ENCODE data around the gene EML6.
"Not testable (repeated sequence)": the region's sequence is repeated elsewhere in the genome, so short reads cannot be mapped to it uniquely, and the experiment has no call there.

EML6 gene

DNA sequence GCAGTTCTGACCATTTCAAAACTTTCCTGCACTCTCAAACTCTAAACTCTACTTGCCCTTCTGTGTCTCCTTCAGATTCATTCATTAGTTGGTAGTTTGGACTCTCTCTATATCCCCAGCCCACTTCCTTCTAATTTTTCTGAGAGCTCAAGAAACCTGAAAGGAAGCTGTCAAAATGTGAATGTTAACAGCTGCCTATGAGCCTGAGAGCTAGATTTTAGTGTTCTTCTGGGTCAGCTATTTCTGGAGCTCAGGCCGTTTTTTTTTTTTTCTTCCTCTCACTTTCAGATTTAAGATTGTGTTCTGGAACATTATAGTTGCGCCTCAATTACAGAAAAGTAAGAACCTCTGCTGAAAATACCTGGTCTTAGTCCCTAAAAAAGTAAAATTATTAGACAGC, 253.7 kb downstream of the EML6 start:
- DNase-seq (no peak), ATAC-seq (replicated peaks) (peak in 1 of 2 donors; percentile 33)
- Mint-ChIP-seq H3K27me3 (no peaks in the 10 kb centered on the region), H3K27ac (no peak overlapping the region), H3K4me1 (peaks cover 17 to 30% of the 10 kb centered on the region in 2 donors), H3K36me3 (peaks cover 18 to 40% of the 10 kb centered on the region in 2 donors), H3K9me3 (no peaks in the 10 kb centered on the region), H3K4me3 (no peak overlapping the region)

GRCh38 chr2:54979321-54980044, 256.0 kb downstream of the EML6 start:
- Mint-ChIP-seq H3K36me3 (peaks cover 19 to 41% of the 10 kb centered on the region in 2 donors), H3K27me3 (no peaks in the 10 kb centered on the region), H3K9me3 (no peaks in the 10 kb centered on the region), H3K4me1 (peaks cover 22 to 30% of the 10 kb centered on the region in 2 donors), H3K27ac (no peak overlapping the region), H3K4me3 (no peak overlapping the region)
- DNase-seq: no peak
- ATAC-seq (replicated peaks): no peak

GRCh38 chr2:54981385-54981784, 257.9 kb downstream of the EML6 start:
- no peak for DNase-seq
- no peak overlapping the region for H3K4me3 Mint-ChIP-seq
- H3K4me1 Mint-ChIP-seq: peaks cover 20 to 25% of the 10 kb centered on the region in 2 donors
- H3K36me3 Mint-ChIP-seq: peaks cover 24 to 40% of the 10 kb centered on the region in 2 donors
- no peak overlapping the region for H3K27ac Mint-ChIP-seq
- no peak for ATAC-seq (replicated peaks)
- H3K9me3 Mint-ChIP-seq: no peaks in the 10 kb centered on the region
- H3K27me3 Mint-ChIP-seq: no peaks in the 10 kb centered on the region

- H3K4me1 Mint-ChIP-seq: peaks cover 11 to 16% of the 10 kb centered on the region in 2 donors
- no peaks in the 10 kb centered on the region for H3K27me3 Mint-ChIP-seq
- DNase-seq (no peak), ATAC-seq (replicated peaks) (no peak)
- no peaks in the 10 kb centered on the region for H3K9me3 Mint-ChIP-seq
- peaks cover 24 to 33% of the 10 kb centered on the region in 2 donors for H3K36me3 Mint-ChIP-seq
- H3K27ac Mint-ChIP-seq: no peak overlapping the region
- no peak overlapping the region for H3K4me3 Mint-ChIP-seq
These were observed 260.1 kb downstream of the EML6 start for GRCh38 chr2:54983345-54984220.

DNA sequence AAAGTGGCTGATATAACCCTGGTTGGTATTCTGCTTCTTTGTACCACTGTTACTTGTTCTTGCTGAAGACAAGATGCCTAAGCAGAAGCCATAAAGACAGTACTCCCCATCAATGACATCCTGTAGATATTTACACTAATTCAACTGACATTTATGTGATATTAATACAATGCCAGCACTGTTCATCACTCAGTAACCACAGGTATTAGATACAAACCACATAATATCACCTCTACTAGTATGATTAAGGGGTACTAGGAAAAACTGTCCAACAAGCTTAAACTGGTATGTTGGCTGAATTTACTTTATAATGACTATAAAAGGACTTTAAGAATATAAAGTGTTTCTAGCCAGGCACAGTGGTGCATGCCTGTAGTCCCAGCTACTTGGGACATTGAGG, 261.0 kb downstream of the EML6 start:
- DNase-seq: no peak
- no peak overlapping the region for H3K4me3 Mint-ChIP-seq
- no peak for ATAC-seq (replicated peaks)
- H3K9me3 Mint-ChIP-seq: no peaks in the 10 kb centered on the region
- no peak overlapping the region for H3K27ac Mint-ChIP-seq
- H3K36me3 Mint-ChIP-seq: peaks cover 24 to 28% of the 10 kb centered on the region in 2 donors
- H3K27me3 Mint-ChIP-seq: no peaks in the 10 kb centered on the region
- H3K4me1 Mint-ChIP-seq: peaks cover 9 to 21% of the 10 kb centered on the region in 2 donors

GRCh38 chr2:54986264-54986663, 262.8 kb downstream of the EML6 start:
- H3K9me3 Mint-ChIP-seq: no peaks in the 10 kb centered on the region
- H3K27me3 Mint-ChIP-seq: no peaks in the 10 kb centered on the region
- no peak for ATAC-seq (replicated peaks)
- H3K4me1 Mint-ChIP-seq: peaks cover 5 to 16% of the 10 kb centered on the region in 2 donors
- no peak overlapping the region for H3K27ac Mint-ChIP-seq
- no peak for DNase-seq
- no peak overlapping the region for H3K4me3 Mint-ChIP-seq
- peaks cover 20 to 23% of the 10 kb centered on the region in 2 donors for H3K36me3 Mint-ChIP-seq

GRCh38 chr2:54988612-54989011, 265.1 kb downstream of the EML6 start:
- DNase-seq: no peak
- Mint-ChIP-seq H3K27me3 (no peaks in the 10 kb centered on the region), H3K9me3 (no peaks in the 10 kb centered on the region), H3K4me1 (peaks cover 9 to 28% of the 10 kb centered on the region in 2 donors), H3K4me3 (no peak overlapping the region), H3K36me3 (peaks cover 17 to 18% of the 10 kb centered on the region in 2 donors), H3K27ac (no peak overlapping the region)
- no peak for ATAC-seq (replicated peaks)

- not testable (repeated sequence) for H3K27me3 Mint-ChIP-seq
These were observed 267.2 kb downstream of the EML6 start for GRCh38 chr2:54990694-54991093.

DNA sequence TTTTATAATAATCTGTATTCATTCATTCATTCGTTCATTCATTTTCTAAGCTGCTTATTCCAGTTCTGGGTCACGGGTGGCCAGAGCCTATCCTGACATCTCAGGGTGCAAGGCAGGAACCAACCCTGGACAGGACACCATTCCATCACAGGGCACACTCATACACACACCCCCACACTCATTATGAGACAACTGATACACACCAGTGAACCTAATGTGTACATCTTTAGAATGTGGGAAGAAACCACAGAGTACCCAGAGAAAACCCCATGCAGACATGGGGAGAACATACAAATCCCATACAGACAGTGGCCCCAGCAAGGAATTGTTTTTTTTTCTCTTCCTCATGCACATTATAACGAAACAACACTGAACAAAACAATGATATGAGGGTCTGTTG, 272.1 kb downstream of the EML6 start:
- no peaks in the 10 kb centered on the region for H3K27me3 Mint-ChIP-seq
- ATAC-seq (replicated peaks): peak; percentile 63 to 88
- no peak for DNase-seq
- no peak overlapping the region for H3K4me3 Mint-ChIP-seq
- peaks cover 3 to 4% of the 10 kb centered on the region in 2 donors for H3K36me3 Mint-ChIP-seq
- H3K9me3 Mint-ChIP-seq: no peaks in the 10 kb centered on the region
- H3K4me1 Mint-ChIP-seq: peaks cover 29 to 75% of the 10 kb centered on the region in 2 donors
- H3K27ac Mint-ChIP-seq: no peak overlapping the region

More at GRCh38 chr2:54990694-54991093, 267.2 kb downstream of the EML6 start:
- Mint-ChIP-seq H3K36me3 (peaks cover 13% of the 10 kb centered on the region in 2 donors), H3K4me1 (peaks cover 13 to 45% of the 10 kb centered on the region in 2 donors)
- not testable (repeated sequence) for DNase-seq; H3K4me3 Mint-ChIP-seq; H3K9me3 Mint-ChIP-seq; ATAC-seq (replicated peaks); H3K27ac Mint-ChIP-seq

- H3K36me3 Mint-ChIP-seq: peaks cover 3 to 4% of the 10 kb centered on the region in 2 donors
- no peak for ATAC-seq (replicated peaks)
- H3K4me3 Mint-ChIP-seq: no peak overlapping the region
- no peaks in the 10 kb centered on the region for H3K9me3 Mint-ChIP-seq
- DNase-seq: no peak
- H3K27me3 Mint-ChIP-seq: no peaks in the 10 kb centered on the region
- peaks cover 28 to 73% of the 10 kb centered on the region in 2 donors for H3K4me1 Mint-ChIP-seq
- no peak overlapping the region for H3K27ac Mint-ChIP-seq
These were observed 274.4 kb downstream of the EML6 start for GRCh38 chr2:54997826-54998225.

GRCh38 chr2:54999182-54999581, 275.7 kb downstream of the EML6 start:
- H3K4me1 Mint-ChIP-seq: peaks cover 24 to 72% of the 10 kb centered on the region in 2 donors

GRCh38 chr2:55000341-55000740, 276.9 kb downstream of the EML6 start:
- peaks cover 25 to 69% of the 10 kb centered on the region in 2 donors for H3K4me1 Mint-ChIP-seq
- DNase-seq (no peak), ATAC-seq (replicated peaks) (no peak)
- no peak overlapping the region for H3K4me3 Mint-ChIP-seq
- H3K27ac Mint-ChIP-seq: peak overlapping the region; percentile 70
- H3K27me3 Mint-ChIP-seq: no peaks in the 10 kb centered on the region
- H3K9me3 Mint-ChIP-seq: no peaks in the 10 kb centered on the region
- H3K36me3 Mint-ChIP-seq: peaks cover 0 to 3% of the 10 kb centered on the region in 2 donors

More at GRCh38 chr2:54999182-54999581, 275.7 kb downstream of the EML6 start:
- H3K27ac Mint-ChIP-seq: no peak overlapping the region
- ATAC-seq (replicated peaks) (no peak), DNase-seq (no peak)
- H3K9me3 Mint-ChIP-seq: no peaks in the 10 kb centered on the region
- no peaks in the 10 kb centered on the region for H3K27me3 Mint-ChIP-seq
- no peak overlapping the region for H3K4me3 Mint-ChIP-seq
- peaks cover 3 to 4% of the 10 kb centered on the region in 2 donors for H3K36me3 Mint-ChIP-seq

- ATAC-seq (replicated peaks): no peak
- Mint-ChIP-seq H3K9me3 (no peaks in the 10 kb centered on the region), H3K36me3 (peaks cover 0 to 3% of the 10 kb centered on the region in 2 donors), H3K27me3 (no peaks in the 10 kb centered on the region), H3K4me1 (peaks cover 21 to 65% of the 10 kb centered on the region in 2 donors), H3K27ac (no peak overlapping the region), H3K4me3 (no peak overlapping the region)
- no peak for DNase-seq
These were observed 278.3 kb downstream of the EML6 start for GRCh38 chr2:55001716-55002115.

DNA sequence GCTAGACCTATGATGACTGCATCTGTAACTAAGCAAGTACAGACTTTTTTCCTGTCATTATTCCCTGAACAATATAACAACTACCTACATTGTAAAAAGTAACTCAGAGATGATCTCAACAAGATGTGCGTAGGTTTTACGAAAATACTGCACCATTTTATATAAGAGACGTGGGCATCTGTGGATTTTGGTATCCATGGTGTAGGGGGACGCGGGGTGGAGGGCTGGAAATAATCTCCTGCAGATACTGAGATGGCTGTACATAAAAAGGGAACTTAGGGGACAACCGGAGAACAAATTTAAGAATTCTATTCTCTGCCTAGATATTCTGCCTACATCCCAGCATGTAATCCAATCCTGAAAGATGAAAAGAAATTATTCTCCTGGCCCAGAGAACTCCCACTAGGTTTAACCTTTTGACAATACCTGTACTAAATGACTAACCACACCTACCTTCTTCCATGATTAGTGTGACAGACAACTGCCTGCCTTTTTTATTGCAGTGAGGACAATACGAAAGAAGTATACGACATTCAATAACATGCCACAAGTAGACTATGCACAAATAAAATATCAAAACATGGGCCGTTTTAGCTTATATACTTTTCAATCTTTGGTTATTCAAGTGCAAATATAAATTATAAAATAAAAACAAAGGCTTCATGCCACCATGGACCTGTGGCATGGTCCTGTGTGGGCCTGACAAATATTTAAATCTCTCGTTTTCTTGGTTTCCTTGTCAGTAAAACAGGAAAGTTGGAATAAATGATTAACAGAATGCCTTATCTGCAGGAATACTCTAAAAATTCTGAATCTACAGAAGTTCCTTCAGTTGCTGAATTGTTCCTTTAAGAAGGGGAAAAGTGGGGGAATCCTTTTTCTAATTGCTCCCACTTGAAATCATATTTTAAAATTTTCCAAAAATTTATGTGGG, 280.5 kb downstream of the EML6 start:
- DNase-seq (no peak), ATAC-seq (replicated peaks) (no peak)
- Mint-ChIP-seq H3K36me3 (no peaks in the 10 kb centered on the region), H3K9me3 (no peaks in the 10 kb centered on the region), H3K27me3 (no peaks in the 10 kb centered on the region), H3K4me3 (no peak overlapping the region), H3K27ac (no peak overlapping the region), H3K4me1 (peaks cover 26 to 58% of the 10 kb centered on the region in 2 donors)

Data from stimulated activated naive B cell treated with anti-CD40 and anti-IgM and Interleukin-4, amounts not matched to agents 10 μg/mL and 1 μg/mL and 100 μg/mL, for 72 hours (primary cell).